RWPE2 (cell line): ENCODE measurements around the gene APOC1.
A peak's percentile ranks its signal among the peaks of the same experiment; 100 is the strongest.

ENCODE experiments used
- ATAC-seq: fragments of 200-7000 bp; cut with Tn5 transposase; 3 replicates; pipeline ENCODE4 v1.9.1; 2021; ENCODE audit warnings: low read depth
- DNase-seq: peaks from one replicate; pipeline ENCODE4 v3.0.0-alpha.2; 2020; ENCODE audit warnings: low spot score
- H3K27ac ChIP-seq: fragments of 450-650 bp; 2 replicates; pipeline ENCODE4 v1.5.1; 2017; ENCODE audit warnings: mild to moderate bottlenecking; ENCODE audit not compliant: poor library complexity, severe bottlenecking
- H3K27me3 ChIP-seq: fragments of 250-450 bp; sonication (Bioruptor Pico); 2 replicates; pipeline ENCODE4 v1.5.1; 2021; ENCODE audit warnings: mild to moderate bottlenecking, moderate library complexity; ENCODE audit not compliant: insufficient read depth, poor library complexity, severe bottlenecking
- H3K36me3 ChIP-seq: fragments of 250-450 bp; sonication (Bioruptor Pico); 2 replicates; pipeline ENCODE4 v1.5.1; 2020; ENCODE audit warnings: low read depth, mild to moderate bottlenecking, moderate library complexity
- H3K4me1 ChIP-seq: fragments of 250-450 bp; sonication (Bioruptor Pico); 2 replicates; pipeline ENCODE4 v1.5.1; 2021; ENCODE audit warnings: mild to moderate bottlenecking, moderate library complexity; ENCODE audit not compliant: insufficient read depth, poor library complexity, severe bottlenecking
- H3K4me3 ChIP-seq: fragments of 250-450 bp; sonication (Bioruptor Pico); 2 replicates; pipeline ENCODE4 v1.5.1; 2021; ENCODE audit warnings: mild to moderate bottlenecking, moderate library complexity; ENCODE audit not compliant: severe bottlenecking
- H3K9me3 ChIP-seq: fragments of 250-450 bp; sonication (Bioruptor Pico); 2 replicates; pipeline ENCODE4 v1.5.1; 2021; ENCODE audit warnings: mild to moderate bottlenecking, moderate library complexity; ENCODE audit not compliant: severe bottlenecking
- CTCF ChIP-seq: fragments of 450-650 bp; IDR thresholded peaks from one replicate; pipeline ENCODE4 v1.5.1; 2017; ENCODE audit warnings: mild to moderate bottlenecking, moderate library complexity; ENCODE audit not compliant: poor library complexity, severe bottlenecking

Gene APOC1

DNA sequence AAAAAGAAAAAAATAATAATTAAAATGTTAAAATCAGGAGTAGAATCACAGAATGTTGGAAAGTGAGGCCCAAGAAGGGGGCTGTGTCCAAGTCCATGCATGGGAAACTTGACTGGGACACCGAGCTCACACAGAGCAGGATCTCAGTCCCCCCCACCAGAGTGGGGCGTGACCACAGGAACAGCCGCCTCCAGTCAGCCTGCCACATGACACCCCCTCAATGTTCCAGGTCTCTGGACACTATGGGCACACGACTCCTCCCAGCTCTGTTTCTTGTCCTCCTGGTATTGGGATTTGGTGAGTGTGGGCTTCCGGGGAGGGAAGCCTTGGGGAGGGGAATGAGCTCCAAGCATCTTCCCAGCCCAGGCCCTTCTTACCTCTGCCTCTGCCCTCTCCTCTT, 33.8 kb downstream of the APOC1 start:
- DNase-seq, result no peak
- no peaks in the 10 kb centered on the region for H3K36me3 ChIP-seq
- TF ChIP-seq CTCF, result no peak
- H3K9me3 ChIP-seq, result no peaks in the 10 kb centered on the region
- H3K27me3 ChIP-seq, result no peaks in the 10 kb centered on the region
- no peak for ATAC-seq
- no peak overlapping the region for H3K27ac ChIP-seq
- no peaks in the 10 kb centered on the region for H3K4me1 ChIP-seq
- H3K4me3 ChIP-seq, result no peak overlapping the region

- Histone ChIP-seq H3K27me3 (no peaks in the 10 kb centered on the region), H3K4me3 (no peak overlapping the region), H3K9me3 (no peaks in the 10 kb centered on the region), H3K36me3 (no peaks in the 10 kb centered on the region), H3K27ac (no peak overlapping the region), H3K4me1 (no peaks in the 10 kb centered on the region)
- ATAC-seq (no peak), DNase-seq (no peak)
- no peak for TF ChIP-seq CTCF
These were observed 34.5 kb downstream of the APOC1 start for GRCh38 chr19:44948763-44949374.

- H3K9me3 ChIP-seq, result no peaks in the 10 kb centered on the region
- no peaks in the 10 kb centered on the region for H3K4me1 ChIP-seq
- no peaks in the 10 kb centered on the region for H3K27me3 ChIP-seq
- no peak overlapping the region for H3K27ac ChIP-seq
- TF ChIP-seq CTCF, result no peak
- H3K36me3 ChIP-seq, result no peaks in the 10 kb centered on the region
- DNase-seq (no peak), ATAC-seq (no peak)
- no peak overlapping the region for H3K4me3 ChIP-seq
These were observed 35.1 kb downstream of the APOC1 start for GRCh38 chr19:44949550-44949949.

DNA sequence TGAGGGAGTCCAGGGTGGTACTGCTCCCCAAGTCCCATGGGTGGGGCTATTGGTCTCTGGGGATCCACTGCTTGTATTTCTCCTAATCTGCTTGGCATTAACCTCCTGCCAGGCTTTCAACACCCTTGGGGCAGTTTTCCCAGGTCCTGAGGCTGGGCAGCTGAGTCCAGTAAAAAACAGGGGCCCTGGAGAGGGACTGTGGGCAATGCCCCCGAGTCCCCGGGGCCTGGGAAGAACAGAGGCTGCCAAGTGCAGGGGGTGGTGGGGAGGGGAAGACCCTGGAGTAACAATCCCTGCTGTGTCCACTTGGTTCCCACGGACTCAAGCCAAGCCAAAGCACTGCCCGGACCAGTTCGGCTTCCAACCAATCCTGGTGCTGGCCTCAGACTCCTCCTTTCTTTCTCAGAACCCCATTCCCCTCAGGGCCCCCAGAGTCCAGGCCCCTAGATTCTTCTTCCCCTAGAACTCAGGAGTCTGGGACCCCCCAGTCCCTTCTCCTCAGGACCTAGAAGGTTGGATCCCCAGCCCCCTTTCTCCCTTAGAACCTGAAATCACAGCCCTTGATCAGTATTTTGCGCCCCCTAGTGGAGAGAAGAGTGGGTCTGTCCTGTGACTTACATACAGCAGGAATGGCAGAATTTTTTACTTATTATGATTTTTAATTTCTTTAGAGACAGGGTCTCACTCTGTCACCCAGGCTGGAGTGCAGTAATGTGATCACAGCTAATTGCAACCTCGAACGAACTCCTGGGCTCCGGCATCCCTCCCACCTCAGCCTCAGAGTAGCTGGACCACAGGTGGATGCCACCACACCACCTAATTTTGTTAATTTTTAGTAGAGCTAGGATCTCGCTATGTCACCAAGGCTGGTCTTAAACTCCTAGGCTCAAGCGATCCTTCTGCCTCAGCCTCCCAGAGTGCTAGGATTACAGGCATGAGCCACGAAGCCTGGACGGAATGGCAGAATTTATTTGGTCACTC, 37.1 kb downstream of the APOC1 start:
- Histone ChIP-seq H3K36me3 (0 out of 2 replicates have a peak, but pooled peaks cover 3% of the 10 kb centered on the region), H3K27me3 (no peaks in the 10 kb centered on the region), H3K4me3 (no peak overlapping the region), H3K9me3 (no peaks in the 10 kb centered on the region), H3K27ac (no peak overlapping the region), H3K4me1 (peaks cover 4% of the 10 kb centered on the region)
- DNase-seq (no peak), ATAC-seq (0 out of 3 replicates have a peak, but pooled peaks have one; percentile 28)
- peak; percentile 93 for TF ChIP-seq CTCF

- H3K4me3 ChIP-seq, result peak overlapping the region; percentile 85
- peaks cover 7% of the 10 kb centered on the region for H3K4me1 ChIP-seq
- no peak for ATAC-seq
- no peak for TF ChIP-seq CTCF
- H3K36me3 ChIP-seq, result 0 out of 2 replicates have a peak, but pooled peaks cover 3% of the 10 kb centered on the region
- H3K9me3 ChIP-seq, result no peaks in the 10 kb centered on the region
- H3K27ac ChIP-seq, result peak overlapping the region; percentile 69
- no peak for DNase-seq
- no peaks in the 10 kb centered on the region for H3K27me3 ChIP-seq
These were observed 39.9 kb downstream of the APOC1 start for GRCh38 chr19:44954278-44954648.
